Measurements from ENCODE around the gene WTIP. TPM values are rescaled to one million over a fixed set of nuclear protein-coding genes. Genes with fewer than 3 reads are reported as not detected.

Gene WTIP
- total and polyA plus RNA-seq, 2 of the 13 experiments (the other 11 are each of a cell fraction or from before 2014, with no cell fraction given), result 15.0 to 18.1 TPM

GRCh38 chr19:34501339-34502320 lies 20.1 kb downstream of the WTIP start (continued):
- TF ChIP-seq ZC3H13 (CRISPR knock-in tag; IDR thresholded peaks at IDR 0.05) (no peak), KDM4B (CRISPR knock-in tag; IDR thresholded peaks at IDR 0.05) (no peak), MNT (IDR thresholded peaks at IDR 0.05) (no peak), ZSCAN30 (CRISPR knock-in tag; IDR thresholded peaks at IDR 0.05) (no peak), SMARCE1 (IDR thresholded peaks at IDR 0.05; ENCODE audit: borderline replicate concordance) (no peak), HOXA5 (CRISPR knock-in tag; IDR thresholded peaks at IDR 0.05) (no peak), FOXP1 (IDR thresholded peaks at IDR 0.05) (no peak), FOXP1 (CRISPR knock-in tag; IDR thresholded peaks at IDR 0.05) (no peak), ZNF235 (CRISPR knock-in tag; IDR thresholded peaks at IDR 0.05; ENCODE audit: borderline replicate concordance) (no peak), ZBTB7B (CRISPR knock-in tag; IDR thresholded peaks at IDR 0.05) (no peak), ZKSCAN1 (IDR thresholded peaks at IDR 0.05; ENCODE audit: low read length) (no peak), ZBTB8A (CRISPR knock-in tag; IDR thresholded peaks at IDR 0.05; ENCODE audit: borderline replicate concordance, low read depth) (no peak), REL (CRISPR knock-in tag; conservative IDR thresholded peaks at IDR 0.05) (no peak), DR1 (CRISPR knock-in tag; IDR thresholded peaks at IDR 0.05) (no peak), HHEX (CRISPR knock-in tag; IDR thresholded peaks at IDR 0.05) (no peak), ZBTB49 (CRISPR knock-in tag; IDR thresholded peaks at IDR 0.05; ENCODE audit: borderline replicate concordance) (no peak), ERF (CRISPR knock-in tag; IDR thresholded peaks at IDR 0.05) (peak; percentile 84), ZNF142 (CRISPR knock-in tag; IDR thresholded peaks at IDR 0.05) (no peak), TBX2 (CRISPR knock-in tag; IDR thresholded peaks at IDR 0.05; ENCODE audit: borderline replicate concordance) (peak; percentile 45; the same call in 1 of the 2 replicates), ZNF329 (CRISPR knock-in tag; IDR thresholded peaks at IDR 0.05; ENCODE audit: low read depth) (0 out of 2 replicates have a peak, but pooled peaks have one; percentile 25), NR0B2 (CRISPR knock-in tag; IDR thresholded peaks at IDR 0.05) (no peak)
